Putamen (tissue), 1 donor: ENCODE measurements around the gene TSPOAP1.

Experiments used
- DNase-seq: peaks from one replicate; pipeline ENCODE4 v3.0.0-alpha.2; 2016; ENCODE audit warnings: low spot score

TSPOAP1 gene

GRCh38 chr17:58253082-58253481, 75.5 kb downstream of the TSPOAP1 start:
- DNase-seq = no peak

DNA sequence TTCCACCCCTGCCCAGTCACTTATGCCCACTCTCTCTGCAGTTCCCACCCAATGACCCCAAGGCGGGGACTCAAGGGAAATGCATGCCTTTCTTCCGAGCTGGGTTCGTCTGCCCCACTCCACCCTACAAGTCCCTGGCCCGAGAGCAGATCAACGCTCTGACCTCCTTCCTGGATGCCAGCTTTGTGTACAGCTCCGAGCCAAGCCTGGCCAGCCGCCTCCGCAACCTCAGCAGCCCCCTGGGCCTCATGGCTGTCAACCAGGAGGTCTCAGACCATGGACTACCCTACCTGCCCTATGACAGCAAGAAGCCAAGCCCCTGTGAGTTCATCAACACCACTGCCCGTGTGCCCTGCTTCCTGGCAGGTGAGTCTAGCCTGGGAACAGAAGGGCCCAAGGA, 76.5 kb downstream of the TSPOAP1 start:
- no peak for DNase-seq
